GM20000 (cell line): ENCODE data around the gene SBF2.

ENCODE experiments used
- DNase-seq: peaks from one replicate; pipeline ENCODE4 v3.0.0; 2012; ENCODE audit warnings: low spot score
- CTCF ChIP-seq: IDR thresholded peaks from 2 replicates; pipeline ENCODE4 v1.5.1; 2012; ENCODE audit warnings: mild to moderate bottlenecking, control low read depth; ENCODE audit errors: extremely low read depth, missing control alignments

The SBF2 gene

GRCh38 chr11:9808943-9809342 lies 485.1 kb downstream of the SBF2 start:
- TF ChIP-seq CTCF = no peak

GRCh38 chr11:9806946-9807687 lies 486.9 kb downstream of the SBF2 start:
- TF ChIP-seq CTCF = no peak
- no peak for DNase-seq

More at GRCh38 chr11:9808943-9809342, 485.1 kb downstream of the SBF2 start:
- DNase-seq = no peak

- no peak for TF ChIP-seq CTCF
- DNase-seq = no peak
Observed at GRCh38 chr11:9804419-9804902, 489.6 kb downstream of the SBF2 start.

GRCh38 chr11:9803685-9804418 lies 490.2 kb downstream of the SBF2 start:
- TF ChIP-seq CTCF = no peak
- no peak for DNase-seq

- no peak for DNase-seq
- TF ChIP-seq CTCF = no peak
Observed at GRCh38 chr11:9802291-9802861, 491.6 kb downstream of the SBF2 start.

- DNase-seq = no peak
- no peak for TF ChIP-seq CTCF
Observed at GRCh38 chr11:9799886-9800285, 494.1 kb downstream of the SBF2 start.

GRCh38 chr11:9797300-9797699 lies 496.7 kb downstream of the SBF2 start:
- DNase-seq = no peak
- no peak for TF ChIP-seq CTCF
